HEK293 (cell line): Measurements from ENCODE around the gene SCAMP5.
A peak's percentile ranks its signal among the peaks of the same experiment; 100 is the strongest.

Experiments used
- CTCF ChIA-PET: fragments of 350-600 bp; formaldehyde crosslinking; extraction: SDS; loops from one replicate; lab custom pipeline; 2021; ENCODE audit warnings: antibody characterized with exemption; lab: Yijun Ruan, JAX
- POLR2A ChIA-PET: fragments of 300-600 bp; formaldehyde crosslinking; extraction: SDS; loops from one replicate; lab custom pipeline; 2020; ENCODE audit warnings: antibody characterized with exemption, inconsistent platforms; lab: Yijun Ruan, JAX
- H3K27ac ChIP-seq: fragments of 200-500 bp; sonication (Bioruptor generic); 2 replicates; pipeline ENCODE4 v1.5.1; 2014; ENCODE audit warnings: low read depth, low read length, control low read depth, inconsistent platforms; ENCODE audit errors: extremely low read depth
- H3K36me3 ChIP-seq, 2 experiments: fragments of 200-500 bp in 1 of 2; sonication (Bioruptor generic) in 1 of 2; 1 replicate in 1 of 2; 2 replicates in 1 of 2; pipeline ENCODE4 v1.5.1; 2014 to 2017; ENCODE audit warnings: inconsistent platforms in 2 of 2, low read length in 2 of 2; ENCODE audit not compliant: control insufficient read depth in 2 of 2, insufficient read depth in 1 of 2
- H3K4me1 ChIP-seq: fragments of 200-500 bp; sonication (Bioruptor generic); 2 replicates; pipeline ENCODE4 v1.5.1; 2014; ENCODE audit warnings: mild to moderate bottlenecking, low read length, inconsistent platforms; ENCODE audit not compliant: control insufficient read depth, insufficient read depth
- H3K4me3 ChIP-seq: 2 replicates; pipeline ENCODE4 v1.5.1; 2011; ENCODE audit warnings: low read depth, mild to moderate bottlenecking, control low read depth, low read length, moderate library complexity
- H3K9me3 ChIP-seq: fragments of 200-500 bp; sonication (Bioruptor generic); 2 replicates; pipeline ENCODE4 v1.5.1; 2014; ENCODE audit warnings: low read depth, low read length, inconsistent platforms; ENCODE audit not compliant: control insufficient read depth, insufficient read depth
- ATF2 ChIP-seq: fragments of 450-650 bp; formaldehyde crosslinking; IDR thresholded peaks from 2 replicates; pipeline ENCODE4 v1.5.1; 2016; ENCODE audit warnings: missing biosample characterization, missing genetic modification characterization, low read depth
- BCL11B ChIP-seq: fragments of 450-650 bp; formaldehyde crosslinking; IDR thresholded peaks from 2 replicates; pipeline ENCODE4 v1.5.1; 2016; ENCODE audit warnings: low read depth, missing biosample characterization, missing genetic modification characterization
- GLIS1 ChIP-seq: fragments of 450-650 bp; formaldehyde crosslinking; IDR thresholded peaks from 2 replicates; pipeline ENCODE4 v1.5.1; 2016; ENCODE audit warnings: missing biosample characterization, missing genetic modification characterization
- GLIS2 ChIP-seq: fragments of 450-650 bp; formaldehyde crosslinking; IDR thresholded peaks from 2 replicates; pipeline ENCODE4 v1.5.1; 2016; ENCODE audit warnings: missing biosample characterization, missing genetic modification characterization
- HOXA7 ChIP-seq: sonication (generic); formaldehyde crosslinking; IDR thresholded peaks from 2 replicates; pipeline ENCODE4 v1.8.1; 2022; ENCODE audit warnings: missing genetic modification reagents, borderline replicate concordance
- SCRT1 ChIP-seq: fragments of 450-650 bp; formaldehyde crosslinking; IDR thresholded peaks from 2 replicates; pipeline ENCODE4 v1.5.1; 2016; ENCODE audit warnings: missing biosample characterization, missing genetic modification characterization, borderline replicate concordance
- YY2 ChIP-seq: fragments of 450-650 bp; formaldehyde crosslinking; IDR thresholded peaks from 2 replicates; pipeline ENCODE4 v1.5.1; 2016; ENCODE audit warnings: missing biosample characterization, missing genetic modification characterization
- ZIC2 ChIP-seq: fragments of 450-650 bp; formaldehyde crosslinking; IDR thresholded peaks from 2 replicates; pipeline ENCODE4 v1.5.1; 2016; ENCODE audit warnings: missing biosample characterization, missing genetic modification characterization
- ZNF148 ChIP-seq: fragments of 450-650 bp; formaldehyde crosslinking; IDR thresholded peaks from 2 replicates; pipeline ENCODE4 v1.5.0; 2017; ENCODE audit warnings: missing biosample characterization, missing genetic modification characterization, borderline replicate concordance
- ZNF391 ChIP-seq: fragments of 450-650 bp; formaldehyde crosslinking; IDR thresholded peaks from 2 replicates; pipeline ENCODE4 v1.5.1; 2016; ENCODE audit warnings: low read depth, missing biosample characterization, missing genetic modification characterization, borderline replicate concordance
- ZNF398 ChIP-seq: fragments of 450-650 bp; formaldehyde crosslinking; IDR thresholded peaks from 2 replicates; pipeline ENCODE4 v1.5.1; 2017; ENCODE audit warnings: missing biosample characterization, missing genetic modification characterization
- ZNF48 ChIP-seq: fragments of 450-650 bp; formaldehyde crosslinking; IDR thresholded peaks from 2 replicates; pipeline ENCODE4 v1.5.1; 2016; ENCODE audit warnings: missing biosample characterization, missing genetic modification characterization
- ZNF521 ChIP-seq: fragments of 450-650 bp; formaldehyde crosslinking; IDR thresholded peaks from 2 replicates; pipeline ENCODE4 v1.5.1; 2017; ENCODE audit warnings: missing biosample characterization, mild to moderate bottlenecking, missing genetic modification characterization
- ZNF555 ChIP-seq: fragments of 450-650 bp; formaldehyde crosslinking; conservative IDR thresholded peaks from 2 replicates; pipeline ENCODE4 v1.5.1; 2017; ENCODE audit warnings: missing biosample characterization, mild to moderate bottlenecking, missing genetic modification characterization, inconsistent platforms
- ZNF558 ChIP-seq: fragments of 450-650 bp; formaldehyde crosslinking; IDR thresholded peaks from 2 replicates; pipeline ENCODE4 v1.5.1; 2016; ENCODE audit warnings: missing biosample characterization, missing genetic modification characterization
- ZNF561 ChIP-seq: fragments of 450-650 bp; IDR thresholded peaks from 2 replicates; pipeline ENCODE4 v1.5.1; 2018; ENCODE audit warnings: missing biosample characterization, missing genetic modification characterization, borderline replicate concordance
- ZNF791 ChIP-seq: fragments of 450-650 bp; formaldehyde crosslinking; IDR thresholded peaks from 2 replicates; pipeline ENCODE4 v1.5.1; 2016; ENCODE audit warnings: missing biosample characterization, missing genetic modification characterization
- ZNF792 ChIP-seq: fragments of 450-650 bp; formaldehyde crosslinking; IDR thresholded peaks from 2 replicates; pipeline ENCODE4 v1.5.1; 2016; ENCODE audit warnings: missing biosample characterization, missing genetic modification characterization
- TF ChIP-seq, protein P1 (sequence below): sonication (generic); formaldehyde crosslinking; IDR thresholded peaks from 2 replicates; pipeline ENCODE4 v1.8.1; 2022; ENCODE audit warnings: mild to moderate bottlenecking, moderate library complexity, missing genetic modification reagents
- TF ChIP-seq, protein P2 (sequence below): fragments of 450-650 bp; formaldehyde crosslinking; IDR thresholded peaks from 2 replicates; pipeline ENCODE4 v1.5.1; 2016; ENCODE audit warnings: missing biosample characterization, missing genetic modification characterization
- TF ChIP-seq, protein P3 (sequence below): fragments of 450-650 bp; formaldehyde crosslinking; IDR thresholded peaks from 2 replicates; pipeline ENCODE4 v1.5.1; 2016; ENCODE audit warnings: missing biosample characterization, missing genetic modification characterization
- TF ChIP-seq, protein P4 (sequence below): fragments of 450-650 bp; formaldehyde crosslinking; optimal IDR thresholded peaks from 2 replicates; pipeline ENCODE3; 2016; ENCODE audit warnings: missing biosample characterization, mild to moderate bottlenecking, missing genetic modification characterization

Gene SCAMP5

GRCh38 chr15:74982183-74982582, 13.2 kb upstream of the SCAMP5 start:
- ChIA-PET CTCF (interaction anchor here (1.0 to 1.2 kb wide), 2 partner anchors 81 to 211 kb away, joined by 4 read pairs; no protein-coding TSS in a partner anchor), POLR2A (interaction anchor here (0.6 kb wide), 1 partner anchor 163 kb away, joined by 4 read pairs; no protein-coding TSS in a partner anchor)
- TF ChIP-seq, protein P1, sequence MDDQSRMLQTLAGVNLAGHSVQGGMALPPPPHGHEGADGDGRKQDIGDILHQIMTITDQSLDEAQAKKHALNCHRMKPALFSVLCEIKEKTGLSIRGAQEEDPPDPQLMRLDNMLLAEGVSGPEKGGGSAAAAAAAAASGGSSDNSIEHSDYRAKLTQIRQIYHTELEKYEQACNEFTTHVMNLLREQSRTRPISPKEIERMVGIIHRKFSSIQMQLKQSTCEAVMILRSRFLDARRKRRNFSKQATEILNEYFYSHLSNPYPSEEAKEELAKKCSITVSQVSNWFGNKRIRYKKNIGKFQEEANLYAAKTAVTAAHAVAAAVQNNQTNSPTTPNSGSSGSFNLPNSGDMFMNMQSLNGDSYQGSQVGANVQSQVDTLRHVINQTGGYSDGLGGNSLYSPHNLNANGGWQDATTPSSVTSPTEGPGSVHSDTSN (CRISPR knock-in tag), result no peak
- TF ChIP-seq BCL11B (tag by site-specific recombination), result no peak
- TF ChIP-seq, protein P2, sequence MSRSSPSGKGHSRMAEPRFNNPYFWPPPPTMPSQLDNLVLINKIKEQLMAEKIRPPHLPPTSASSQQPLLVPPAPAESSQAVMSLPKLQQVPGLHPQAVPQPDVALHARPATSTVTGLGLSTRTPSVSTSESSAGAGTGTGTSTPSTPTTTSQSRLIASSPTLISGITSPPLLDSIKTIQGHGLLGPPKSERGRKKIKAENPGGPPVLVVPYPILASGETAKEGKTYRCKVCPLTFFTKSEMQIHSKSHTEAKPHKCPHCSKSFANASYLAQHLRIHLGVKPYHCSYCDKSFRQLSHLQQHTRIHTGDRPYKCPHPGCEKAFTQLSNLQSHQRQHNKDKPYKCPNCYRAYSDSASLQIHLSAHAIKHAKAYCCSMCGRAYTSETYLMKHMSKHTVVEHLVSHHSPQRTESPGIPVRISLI (tag by site-specific recombination), result 0 out of 2 replicates have a peak, but pooled peaks have one; percentile 34
- H3K4me3 ChIP-seq, result no peak overlapping the region
- H3K4me1 ChIP-seq, result no peaks in the 10 kb centered on the region
- H3K27ac ChIP-seq, result no peak overlapping the region
- H3K36me3 ChIP-seq, result no peaks in the 10 kb centered on the region
- H3K9me3 ChIP-seq, result no peaks in the 10 kb centered on the region

DNA sequence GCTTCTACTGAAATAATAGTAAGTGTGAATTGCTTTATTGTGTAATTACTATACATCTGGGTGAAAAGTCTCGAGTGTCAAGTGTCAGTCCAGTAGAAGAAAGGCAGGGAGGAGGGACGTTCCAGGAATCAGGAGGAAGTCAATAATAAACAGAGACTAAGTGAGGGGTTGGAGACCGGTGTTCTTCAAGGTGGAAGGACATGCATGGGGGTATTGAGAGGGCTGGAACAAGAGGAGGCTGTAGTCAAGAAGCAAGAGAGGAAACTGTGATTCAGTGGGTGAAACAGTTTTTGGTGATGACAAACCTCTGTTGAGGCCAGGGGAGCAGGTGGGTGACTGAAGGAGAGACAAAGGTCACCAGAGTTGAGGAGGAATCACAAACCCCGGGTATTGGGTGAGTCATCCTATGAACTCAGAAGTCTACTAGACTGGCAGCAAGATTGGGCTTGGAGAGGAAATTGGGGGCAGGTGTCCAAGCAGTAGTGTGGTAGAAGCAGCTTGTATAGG, 11.6 kb upstream of the SCAMP5 start:
- POLR2A ChIA-PET, result interaction anchor here (1.3 kb wide), 1 partner anchor 27 kb away, joined by 3 read pairs; the partner anchor contains the start of gene RPP25
- H3K27ac ChIP-seq, result no peak overlapping the region
- H3K4me1 ChIP-seq, result no peaks in the 10 kb centered on the region
- CTCF ChIA-PET, result interaction anchor here (0.6 to 0.7 kb wide), 2 partner anchors 30 to 349 kb away, joined by 4 to 5 read pairs; no protein-coding TSS in a partner anchor
- no peaks in the 10 kb centered on the region for H3K9me3 ChIP-seq
- H3K4me3 ChIP-seq, result no peak overlapping the region
- H3K36me3 ChIP-seq, result no peaks in the 10 kb centered on the region
- TF ChIP-seq ZNF48 (tag by site-specific recombination) (no peak), YY2 (tag by site-specific recombination) (no peak), ATF2 (tag by site-specific recombination) (no peak), ZNF792 (tag by site-specific recombination) (no peak), SCRT1 (no peak), ZNF391 (tag by site-specific recombination) (no peak), GLIS2 (0 out of 2 replicates have a peak, but pooled peaks have one; percentile 35), ZNF555 (no peak), GLIS1 (tag by site-specific recombination) (no peak), ZNF148 (tag by site-specific recombination) (no peak), ZNF558 (tag by site-specific recombination) (no peak), ZNF791 (tag by site-specific recombination) (no peak), ZNF561 (no peak), HOXA7 (CRISPR knock-in tag) (no peak), ZNF521 (tag by site-specific recombination) (no peak), ZIC2 (tag by site-specific recombination) (0 out of 2 replicates have a peak, but pooled peaks have one; percentile 7), ZNF398 (tag by site-specific recombination) (peak; percentile 76)
- TF ChIP-seq, protein P3, sequence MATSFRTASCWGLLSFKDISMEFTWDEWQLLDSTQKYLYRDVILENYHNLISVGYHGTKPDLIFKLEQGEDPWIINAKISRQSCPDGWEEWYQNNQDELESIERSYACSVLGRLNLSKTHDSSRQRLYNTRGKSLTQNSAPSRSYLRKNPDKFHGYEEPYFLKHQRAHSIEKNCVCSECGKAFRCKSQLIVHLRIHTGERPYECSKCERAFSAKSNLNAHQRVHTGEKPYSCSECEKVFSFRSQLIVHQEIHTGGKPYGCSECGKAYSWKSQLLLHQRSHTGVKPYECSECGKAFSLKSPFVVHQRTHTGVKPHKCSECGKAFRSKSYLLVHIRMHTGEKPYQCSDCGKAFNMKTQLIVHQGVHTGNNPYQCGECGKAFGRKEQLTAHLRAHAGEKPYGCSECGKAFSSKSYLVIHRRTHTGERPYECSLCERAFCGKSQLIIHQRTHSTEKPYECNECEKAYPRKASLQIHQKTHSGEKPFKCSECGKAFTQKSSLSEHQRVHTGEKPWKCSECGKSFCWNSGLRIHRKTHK (tag by site-specific recombination), result no peak
- TF ChIP-seq, protein P4, sequence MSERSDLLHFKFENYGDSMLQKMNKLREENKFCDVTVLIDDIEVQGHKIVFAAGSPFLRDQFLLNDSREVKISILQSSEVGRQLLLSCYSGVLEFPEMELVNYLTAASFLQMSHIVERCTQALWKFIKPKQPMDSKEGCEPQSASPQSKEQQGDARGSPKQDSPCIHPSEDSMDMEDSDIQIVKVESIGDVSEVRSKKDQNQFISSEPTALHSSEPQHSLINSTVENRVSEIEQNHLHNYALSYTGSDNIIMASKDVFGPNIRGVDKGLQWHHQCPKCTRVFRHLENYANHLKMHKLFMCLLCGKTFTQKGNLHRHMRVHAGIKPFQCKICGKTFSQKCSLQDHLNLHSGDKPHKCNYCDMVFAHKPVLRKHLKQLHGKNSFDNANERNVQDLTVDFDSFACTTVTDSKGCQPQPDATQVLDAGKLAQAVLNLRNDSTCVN (tag by site-specific recombination), result no peak
